Dermis microvascular lymphatic vessel endothelial cell (primary cell): ENCODE results near the gene GPR4. TPM values are rescaled to one million over a fixed set of nuclear protein-coding genes. Genes with fewer than 3 reads are reported as not detected.

Source experiments
- DNase-seq, 2 donors: peaks; one replicate each; pipeline versions ENCODE4 v3.0.0 to v3.0.0-alpha.2; 2010; ENCODE audit warnings: low read depth in 2 of 2
- total RNA-seq: library from RNA; depleted of rRNA; stranded (reverse); fragments of >200 nt; gene quantifications from 2 replicates; pipeline ENCODE4 v1.2.1, GENCODE V29; 2014

GPR4 gene
- total RNA-seq, 1 donor from 2014 or later: 1.0 TPM

DNA sequence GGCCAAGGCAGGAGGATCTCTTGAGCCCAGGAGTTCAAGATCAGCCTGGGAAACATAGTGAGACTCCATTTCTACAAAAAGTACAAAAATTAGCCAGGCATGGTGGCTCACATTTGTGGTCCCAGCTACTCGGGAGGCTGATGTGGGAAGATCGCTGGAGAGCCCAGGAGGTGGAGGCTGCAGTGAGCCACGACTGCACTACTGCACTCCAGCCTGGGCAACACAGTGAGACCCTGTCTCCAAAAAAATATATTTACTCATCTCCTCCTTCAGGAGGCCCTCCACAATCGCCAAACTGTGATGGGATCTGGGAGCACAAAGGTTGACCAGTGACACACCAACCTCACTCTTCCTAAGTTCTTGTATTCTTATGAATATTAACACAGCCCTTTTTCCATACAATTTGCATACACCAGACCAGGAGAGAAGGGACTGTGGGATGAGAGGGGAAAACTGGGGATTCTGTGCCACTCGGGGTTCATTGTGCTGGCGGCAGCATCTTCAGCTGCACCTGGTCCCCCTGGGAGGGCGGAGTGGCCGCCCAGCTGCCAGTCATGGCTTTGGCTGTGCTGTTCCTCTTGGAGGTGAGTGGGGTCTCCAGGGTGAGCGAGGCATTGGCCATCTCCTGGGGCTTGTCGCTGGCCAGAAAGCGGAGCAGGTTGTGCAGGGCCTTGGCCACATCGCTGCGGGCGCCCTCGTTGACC lies 11.6 kb downstream of the GPR4 start:
- DNase-seq: no peak

- DNase-seq: no peak
Measured at GRCh38 chr19:45589768-45590167, 12.2 kb downstream of the GPR4 start.

- DNase-seq: no peak
Measured at GRCh38 chr19:45587873-45588272, 14.1 kb downstream of the GPR4 start.

DNA sequence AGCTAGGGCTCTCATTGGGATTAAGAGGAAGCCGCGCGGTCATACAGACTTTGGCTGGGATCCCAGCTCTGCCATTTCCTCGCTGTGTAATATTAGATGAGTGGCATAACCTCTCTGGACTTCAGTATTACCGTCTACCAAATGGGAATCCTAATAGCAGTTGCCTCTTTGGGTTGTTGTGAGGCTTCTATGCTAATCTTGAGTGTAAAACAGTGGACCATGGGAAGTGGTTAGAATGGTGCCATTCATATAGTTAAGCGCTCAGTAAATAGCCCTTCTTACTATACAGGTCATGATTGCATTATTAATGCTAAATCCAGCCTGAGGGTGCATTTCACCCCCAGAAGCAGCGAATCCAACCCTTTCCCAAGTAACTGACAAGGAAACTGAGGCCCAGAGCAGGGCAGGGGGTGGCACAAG lies 16.8 kb downstream of the GPR4 start:
- DNase-seq: no peak

GRCh38 chr19:45584332-45585157 lies 17.5 kb downstream of the GPR4 start, which contains the start of gene OPA3:
Gene OPA3 (minus strand): TSS chr19:45584802. CDS start chr19:45584764, 38 bp downstream.
- peak; percentile 100 for DNase-seq

DNA sequence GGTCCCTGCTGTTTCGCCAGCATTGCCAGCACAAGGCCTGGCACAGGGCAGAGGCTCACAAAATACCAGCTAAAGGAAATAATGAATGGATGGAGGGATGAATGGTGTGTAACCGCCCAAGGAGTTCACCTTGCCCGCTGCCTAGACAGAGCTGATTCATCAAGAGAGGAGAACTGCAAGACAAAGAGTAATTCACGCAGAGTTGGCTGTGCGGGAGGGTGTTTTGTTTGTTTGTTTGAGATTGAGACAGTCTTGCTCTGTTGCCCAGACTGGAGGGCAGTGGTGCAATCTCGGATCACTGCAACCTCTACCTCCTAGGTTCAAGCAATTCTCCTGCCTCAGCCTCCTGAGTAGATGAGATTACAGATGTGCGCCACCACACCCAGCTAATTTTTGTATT lies 20.4 kb downstream of the GPR4 start:
- no peak for DNase-seq

DNA sequence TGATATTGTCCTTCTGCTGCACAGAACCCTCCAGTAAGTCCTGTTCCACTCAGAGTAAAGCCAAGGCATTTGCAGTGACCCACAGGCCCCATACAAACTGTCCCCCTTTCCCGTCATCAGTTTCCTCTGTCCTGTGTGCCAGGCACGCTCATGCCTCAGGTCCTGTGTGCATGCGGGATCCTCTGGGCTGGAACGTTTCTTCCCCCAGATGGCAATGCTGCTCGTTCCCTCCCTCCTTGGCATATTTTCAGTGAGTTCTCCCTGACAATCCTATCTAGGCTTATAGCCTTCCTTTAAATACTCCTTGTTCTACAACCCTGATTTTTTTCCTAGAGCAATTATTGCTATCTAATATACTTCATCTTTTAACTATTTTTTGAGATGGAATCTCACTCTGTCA lies 23.2 kb downstream of the GPR4 start:
- no peak for DNase-seq

GRCh38 chr19:45577111-45577905 lies 24.7 kb downstream of the GPR4 start:
- DNase-seq: no peak

- DNase-seq: no peak
Measured at GRCh38 chr19:45576682-45577081, 25.3 kb downstream of the GPR4 start.

DNA sequence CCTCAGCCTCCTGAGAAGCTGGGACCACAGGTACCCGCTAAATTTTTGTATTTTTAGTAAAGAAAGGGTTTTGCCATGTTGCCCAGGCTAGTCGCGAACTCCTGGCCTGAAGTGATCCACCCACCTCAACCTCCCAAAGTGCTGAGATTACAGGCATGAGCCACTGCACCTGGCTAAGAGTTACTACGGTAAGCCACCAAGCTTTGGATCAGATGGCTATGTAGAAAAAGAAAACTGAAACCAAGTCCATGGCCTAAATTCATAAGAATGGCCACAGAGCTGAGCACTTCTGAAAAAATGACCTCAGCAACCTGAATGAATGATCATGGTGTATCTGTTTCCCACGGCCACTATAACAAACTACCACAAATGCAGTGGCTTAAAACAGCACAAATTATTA lies 26.8 kb downstream of the GPR4 start:
- DNase-seq: no peak

- no peak for DNase-seq
Measured at GRCh38 chr19:45574526-45574925, 27.5 kb downstream of the GPR4 start.

DNA sequence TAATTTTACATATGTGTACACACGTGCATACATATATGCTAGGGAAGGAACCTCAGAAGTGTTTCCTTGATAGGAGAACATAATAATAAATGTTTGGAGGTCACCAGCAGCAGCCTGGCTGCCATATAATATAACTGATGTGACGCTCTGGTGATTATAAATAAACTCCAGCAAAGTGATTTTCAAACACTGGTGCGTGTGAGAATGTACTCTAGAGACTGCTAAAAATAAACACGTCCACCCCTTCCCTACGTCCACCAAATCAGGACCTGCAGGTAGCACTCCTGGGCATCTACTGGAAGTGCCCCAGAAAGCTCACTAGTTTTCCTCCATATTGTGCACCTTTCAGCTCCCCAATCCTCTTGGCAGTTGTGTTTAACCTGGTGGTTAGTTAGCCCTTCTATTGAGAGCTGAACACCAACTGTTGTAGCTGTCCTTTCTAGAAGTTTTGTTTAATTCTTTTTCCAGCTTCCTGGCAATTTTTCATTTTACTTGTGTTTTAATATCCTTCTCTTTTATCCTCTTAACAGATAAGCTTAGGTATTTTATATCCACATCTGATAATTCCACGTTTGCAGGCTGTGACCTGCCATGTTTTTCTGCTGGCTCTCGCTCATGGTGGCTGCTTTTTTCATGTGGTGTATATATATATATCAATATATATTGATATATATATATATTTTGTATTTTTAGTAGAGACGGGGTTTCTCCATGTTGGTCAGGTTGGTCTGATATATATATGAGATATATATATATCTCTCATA lies 30.4 kb downstream of the GPR4 start:
- no peak for DNase-seq

DNA sequence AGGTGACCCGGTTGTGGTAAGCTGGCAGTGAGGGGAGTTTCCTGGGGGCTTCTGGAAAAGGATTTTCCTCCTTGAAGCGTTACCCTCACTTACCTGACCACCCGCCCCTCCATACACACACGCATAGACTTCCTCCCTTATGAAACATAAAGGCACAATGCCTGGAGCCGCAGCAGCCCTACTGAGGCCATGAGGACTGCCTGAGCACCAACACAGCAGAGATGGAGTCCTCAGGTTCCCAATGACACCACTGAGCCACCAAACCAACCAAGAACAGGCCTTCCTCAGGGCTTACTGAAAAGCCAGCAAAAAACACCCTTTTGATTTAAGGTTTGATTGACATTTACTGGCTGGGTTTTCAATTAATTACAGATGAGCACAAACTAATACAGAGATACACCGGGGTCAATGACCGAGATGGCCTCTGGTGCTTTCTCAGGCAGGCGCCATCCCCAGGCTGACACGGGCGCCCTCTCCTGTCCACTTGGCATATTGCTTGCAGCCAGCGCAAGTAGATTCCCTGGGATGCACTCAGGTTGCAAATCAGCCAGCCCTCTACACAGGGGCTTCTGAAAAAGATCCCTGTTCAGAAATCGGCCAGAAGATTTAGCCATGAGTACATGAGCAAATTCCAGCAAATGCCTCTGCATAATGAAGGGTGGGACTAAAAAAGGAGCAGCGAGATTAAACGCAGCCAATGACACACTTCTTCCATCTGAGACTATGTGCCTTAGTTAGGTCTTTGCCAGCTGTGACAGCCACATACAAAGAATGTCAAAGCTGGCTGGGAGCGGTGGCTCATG lies 32.2 kb downstream of the GPR4 start:
- peak in 1 of 2 donors; percentile 36 for DNase-seq

DNA sequence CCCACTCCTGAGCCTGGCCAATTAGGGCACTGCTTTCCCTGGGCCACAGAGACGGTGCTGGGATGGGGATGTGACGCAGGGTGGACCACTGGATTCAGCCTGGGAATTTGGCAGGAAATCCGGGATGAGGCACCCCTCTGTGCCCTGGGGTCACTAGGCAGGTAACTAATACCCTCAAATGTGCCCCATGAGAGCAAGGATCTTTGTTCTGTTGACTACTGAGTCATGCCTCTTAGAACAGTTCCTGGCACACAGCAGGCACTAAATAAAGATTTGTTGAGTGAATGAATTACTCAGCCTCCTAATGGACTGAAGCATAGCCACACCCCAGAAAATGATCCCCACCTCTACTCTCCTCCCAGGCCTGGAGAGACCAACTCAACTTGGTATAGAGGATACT lies 33.3 kb downstream of the GPR4 start:
- DNase-seq: peak in 1 of 2 donors; percentile 78

GRCh38 chr19:45567609-45568008 lies 34.4 kb downstream of the GPR4 start:
- no peak for DNase-seq

DNA sequence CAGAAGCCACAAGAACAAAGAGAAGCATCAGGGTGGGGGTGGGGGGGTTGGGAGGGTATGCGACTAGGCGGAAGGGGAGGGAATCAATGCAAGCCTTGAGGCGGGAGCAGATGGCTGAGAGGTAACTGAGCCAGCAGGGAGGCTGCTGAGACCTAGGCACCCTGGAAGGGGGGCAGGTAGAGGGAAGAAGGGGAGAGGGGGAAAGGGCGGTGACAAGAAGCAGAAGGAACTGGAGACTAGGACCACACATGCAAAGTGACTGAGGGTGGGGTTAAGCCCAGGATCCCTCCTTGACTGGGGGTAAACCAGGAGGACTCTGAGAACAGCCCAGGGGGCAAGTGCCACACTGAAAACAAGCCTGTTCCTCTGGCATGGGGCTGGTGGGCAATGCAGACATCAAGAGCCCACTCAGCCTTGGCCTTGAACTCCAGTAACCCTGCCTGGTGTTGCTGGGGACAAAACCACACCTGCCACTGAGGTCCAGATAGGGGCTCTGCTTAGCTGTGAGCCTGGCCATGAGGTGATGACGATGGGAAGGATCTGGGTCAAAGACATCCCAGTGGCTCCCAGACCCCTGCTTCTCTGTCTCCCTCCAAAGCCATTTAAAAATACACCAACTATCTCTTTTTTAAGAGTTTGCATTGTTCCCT lies 37.8 kb downstream of the GPR4 start:
- DNase-seq: no peak

GRCh38 chr19:45560686-45561085 lies 41.3 kb downstream of the GPR4 start:
- DNase-seq: peak in 1 of 2 donors; percentile 50

- no peak for DNase-seq
Measured at GRCh38 chr19:45560038-45560437, 42.0 kb downstream of the GPR4 start.

DNA sequence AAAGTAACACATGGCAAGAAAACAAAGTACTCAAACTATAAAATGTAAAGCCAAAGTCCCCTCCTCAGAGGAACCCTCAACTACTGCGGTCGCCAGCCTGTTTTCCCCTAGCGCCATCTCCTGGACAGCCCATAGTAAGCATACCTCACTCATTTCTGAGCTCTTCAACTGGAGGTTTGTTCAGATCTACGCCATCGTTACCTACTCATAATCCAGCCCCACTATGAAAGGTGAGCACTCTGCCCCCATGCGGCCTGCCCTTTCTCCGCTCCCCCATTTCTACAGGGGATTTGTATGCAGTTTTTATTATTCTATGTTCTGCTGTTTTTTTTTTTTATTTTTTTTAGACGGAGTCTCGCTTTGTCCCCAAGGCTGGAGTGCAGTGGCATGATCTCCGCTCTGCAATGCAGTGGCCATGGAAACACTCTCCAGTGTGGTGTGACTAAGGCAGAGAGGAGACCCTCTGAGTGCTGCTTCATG lies 43.6 kb downstream of the GPR4 start:
- DNase-seq: peak in 1 of 2 donors; percentile 57

DNA sequence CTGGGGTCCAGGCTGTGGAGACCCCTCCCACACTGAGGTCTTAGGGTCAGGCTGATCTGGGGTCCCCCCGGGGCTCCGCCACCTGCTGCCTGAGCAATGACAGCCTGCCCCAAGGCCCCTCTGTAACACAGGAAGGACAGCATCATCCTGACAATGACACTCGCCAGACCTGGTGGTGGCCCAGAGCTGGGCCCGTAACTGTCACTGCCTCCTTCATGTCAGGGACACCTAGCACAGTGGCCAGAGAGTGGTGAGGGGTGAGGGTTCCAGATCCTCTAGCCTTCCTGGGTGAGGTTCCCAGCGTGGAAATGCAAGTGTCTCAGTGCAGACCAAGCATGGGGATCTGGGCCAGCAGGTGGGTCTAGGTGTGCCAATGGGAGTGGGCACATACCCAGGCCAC lies 45.2 kb downstream of the GPR4 start:
- no peak for DNase-seq
